ENCODE data around the gene NAPEPLD. TPM values are rescaled to one million over a fixed set of nuclear protein-coding genes. Genes with fewer than 3 reads are reported as not detected.

NAPEPLD gene
- total and polyA plus RNA-seq, 2 of the 8 experiments (the other 6 are each of a cell fraction or from before 2014, with no cell fraction given), result 4.2 to 9.9 TPM

- WGBS, 2 experiments (ENCODE audit: extremely low coverage in 1 of 2, insufficient coverage in 1 of 2, insufficient read length in 1 of 2, insufficient replicate concordance in 2 of 2, low coverage in 1 of 2, low lambda C conversion rate in 2 of 2, missing lambda C conversion rate in 1 of 2), result 98% methylated on average over 6 of the region's 6 CpGs; no CpG with 5 or more reads in 1 of the 2 experiments
- POLR2A ChIA-PET (ENCODE audit: partially characterized antibody), result no interaction called here
- CTCF ChIA-PET (ENCODE audit: partially characterized antibody), result interaction anchor here (1.2 to 3.6 kb wide), 2 partner anchors 11 to 14 kb away, joined by 3 to 15 read pairs; no protein-coding TSS in a partner anchor
- no peak for TF ChIP-seq EP300 (IDR thresholded peaks at IDR 0.05; ENCODE audit: borderline replicate concordance in 1 of 2, low read depth in 2 of 2, low read length in 2 of 2)
- TF ChIP-seq POLR2A (IDR thresholded peaks at IDR 0.05; ENCODE audit: control extremely low read depth in 1 of 2, low read depth in 2 of 2, low read length in 2 of 2), result no peak
- no peak for TF ChIP-seq TAF7 (optimal IDR thresholded peaks at IDR 0.05; ENCODE audit: borderline replicate concordance, low read depth, low read length)
- no peak for TF ChIP-seq SP2 (IDR thresholded peaks at IDR 0.05; ENCODE audit: low read length)
- no peak for TF ChIP-seq TEAD4 (IDR thresholded peaks at IDR 0.05; ENCODE audit: low read depth, low read length)
- TF ChIP-seq CREB1 (IDR thresholded peaks at IDR 0.05), result no peak
- TF ChIP-seq BACH1 (IDR thresholded peaks at IDR 0.05; ENCODE audit: low read length), result no peak
- TF ChIP-seq SAP30 (IDR thresholded peaks at IDR 0.05; ENCODE audit: insufficient read depth, insufficient replicate concordance, low read length), result no peak
- TF ChIP-seq TBP (IDR thresholded peaks at IDR 0.05; ENCODE audit: low read depth, low read length), result no peak
- TF ChIP-seq CHD2 (IDR thresholded peaks at IDR 0.05; ENCODE audit: low read length), result no peak
- no peak for TF ChIP-seq ZNF274 (IDR thresholded peaks at IDR 0.05; ENCODE audit: borderline replicate concordance, extremely low read depth, low read length)
- no peak for TF ChIP-seq CTCF (IDR thresholded peaks at IDR 0.05; ENCODE audit: control extremely low read depth in 1 of 3, insufficient read depth in 1 of 3, low read depth in 1 of 3, low read length in 3 of 3)
- TF ChIP-seq SRF (IDR thresholded peaks at IDR 0.05; ENCODE audit: low read depth, low read length), result no peak
These were observed 97.4 kb downstream of the NAPEPLD start for GRCh38 chr7:103051519-103051918.

More at GRCh38 chr7:103051519-103051918, 97.4 kb downstream of the NAPEPLD start:
- no peak overlapping the region for H3K14ac ChIP-seq (ENCODE audit: insufficient read length)
- H2AK5ac ChIP-seq (ENCODE audit: low read depth, low read length), result no peak overlapping the region
- H2BK5ac ChIP-seq (ENCODE audit: low read depth, low read length), result no peak overlapping the region
- H3K79me2 ChIP-seq (ENCODE audit: control insufficient read depth in 1 of 2, insufficient read depth in 2 of 2, low read length in 2 of 2), result no peaks in the 10 kb centered on the region
- no peak overlapping the region for H4K5ac ChIP-seq (ENCODE audit: insufficient read length, low read depth, low read length)
- FAIRE-seq, result no peak
- H3K4me1 ChIP-seq (replicated peaks in 1 of 4; ENCODE audit: control insufficient read depth in 3 of 4, insufficient read depth in 4 of 4, low read length in 3 of 4), result no peaks in the 10 kb centered on the region
- DNase-seq (ENCODE audit: low read depth in 1 of 2, low spot score in 2 of 2), result no peak
- no peak overlapping the region for H4K91ac ChIP-seq (replicated peaks; ENCODE audit: insufficient read length, low read length)
- peaks cover 21 to 24% of the 10 kb centered on the region in 2 experiments for H3K9me3 ChIP-seq (ENCODE audit: insufficient read depth in 2 of 2, low read depth in 1 of 2, low read length in 1 of 2)
- H2BK12ac ChIP-seq (ENCODE audit: low read depth, low read length), result no peak overlapping the region
- H3K4me3 ChIP-seq (ENCODE audit: extremely low read depth in 1 of 4, insufficient read depth in 2 of 4, low read depth in 3 of 4, low read length in 4 of 4), result no peak overlapping the region
- no peak overlapping the region for H3K27ac ChIP-seq (ENCODE audit: low read depth, low read length)
- H4K8ac ChIP-seq (ENCODE audit: extremely low read depth, insufficient read depth, low read length), result no peak overlapping the region
- H2BK15ac ChIP-seq (ENCODE audit: low read length), result no peak overlapping the region
- no peaks in the 10 kb centered on the region for H3K79me1 ChIP-seq (ENCODE audit: low read depth, low read length)
- H2AFZ ChIP-seq (ENCODE audit: low read length), result no peak overlapping the region
- peaks cover 0 to 26% (median 1%) of the 10 kb centered on the region in 4 experiments; a peak in 3 of 8 replicates for H3K36me3 ChIP-seq (ENCODE audit: control insufficient read depth in 2 of 4, insufficient read depth in 4 of 4, low read length in 3 of 4)
- H3K4ac ChIP-seq (replicated peaks; ENCODE audit: insufficient read length, low read depth, low read length), result no peak overlapping the region
- H3K4me2 ChIP-seq (ENCODE audit: insufficient read depth in 1 of 2, low read depth in 2 of 2, low read length in 2 of 2), result no peak overlapping the region
- H2BK20ac ChIP-seq (ENCODE audit: low read length), result no peak overlapping the region
- no peak overlapping the region for H2BK120ac ChIP-seq (replicated peaks; ENCODE audit: low read depth, low read length)
- H3K9ac ChIP-seq (replicated peaks in 1 of 4; ENCODE audit: extremely low read depth in 1 of 4, low read depth in 3 of 4, low read length in 3 of 4), result no peak overlapping the region
- no peak overlapping the region for H3K56ac ChIP-seq (replicated peaks; ENCODE audit: insufficient read length, low read depth, low read length)
- H3K18ac ChIP-seq (ENCODE audit: extremely low read depth, low read length), result no peak overlapping the region
- no peaks in the 10 kb centered on the region for H4K20me1 ChIP-seq (replicated peaks in 1 of 2; ENCODE audit: control insufficient read depth in 1 of 2, insufficient read depth in 2 of 2, low read length in 2 of 2)
- H3K23me2 ChIP-seq (ENCODE audit: low read depth, low read length), result no peaks in the 10 kb centered on the region
- H3K23ac ChIP-seq (ENCODE audit: insufficient read length), result no peak overlapping the region
- H3K27me3 ChIP-seq (replicated peaks in 1 of 4; ENCODE audit: control insufficient read depth in 3 of 4, extremely low read depth in 1 of 4, insufficient read depth in 3 of 4, low read length in 3 of 4), result no peaks in the 10 kb centered on the region

Data from H1 (cell line).